ENCODE data around the gene MKX.

GRCh38 chr10:27660268-27660667 is 85.4 kb downstream of the MKX start:
- TF ChIP-seq EZH2 (IDR thresholded peaks at IDR 0.05; ENCODE audit: borderline replicate concordance, insufficient read depth, low read depth, low read length, poor library complexity, severe bottlenecking) (no peak), CTCF (IDR thresholded peaks at IDR 0.05) (no peak)

Measured in B cell (primary cell).